Measurements from ENCODE around the gene ASIC1. TPM values are rescaled to one million over a fixed set of nuclear protein-coding genes. Genes with fewer than 3 reads are reported as not detected.

The ASIC1 gene
- total and polyA plus RNA-seq, 2 of the 4 experiments (the other 2 are of a cell fraction), result 1.6 to 9.9 TPM

GRCh38 chr12:50060120-50060468 is 2.7 kb downstream of the ASIC1 start:
- H3K4me2 ChIP-seq (ENCODE audit: low read depth, low read length), result no peak overlapping the region
- in situ Hi-C loops (cut with MboI; ENCODE audit: low sequenced_read_pairs), result no loop called here

More at GRCh38 chr12:50060120-50060468, 2.7 kb downstream of the ASIC1 start:
- BruUV-seq (replicated peaks), result no TSS peak
- no peak overlapping the region for H2BK120ac ChIP-seq (ENCODE audit: low read depth, low read length)
- dilution Hi-C loops (cut with HindIII; ENCODE audit: low sequenced_read_pairs, unreplicated experiment) (no loop called here), intact Hi-C loops (cut with micrococcal nuclease) (no loop called here)
- H4K8ac ChIP-seq (ENCODE audit: low read depth in 2 of 2, low read length in 2 of 2), result no peak overlapping the region
- no peak overlapping the region for H2AK9ac ChIP-seq (replicated peaks; ENCODE audit: low read depth, low read length, poor library complexity)
- H2BK15ac ChIP-seq (ENCODE audit: low read depth, low read length), result no peak overlapping the region
- H3K9me3 ChIP-seq (ENCODE audit: control insufficient read depth, insufficient read depth, low read length), result no peaks in the 10 kb centered on the region
- TF ChIP-seq CTCF (conservative IDR thresholded peaks at IDR 0.05; ENCODE audit: low read depth, low read length), result no peak
- TF ChIP-seq MAFK (IDR thresholded peaks at IDR 0.05; ENCODE audit: low read depth, low read length), result no peak
- TF ChIP-seq POLR2A (IDR thresholded peaks at IDR 0.05; ENCODE audit: low read depth, low read length), result no peak
- H3K14ac ChIP-seq (replicated peaks; ENCODE audit: low read depth, low read length), result no peak overlapping the region
- DNase-seq, result no peak
- H3K36me3 ChIP-seq (ENCODE audit: control insufficient read depth, insufficient read depth, low read length), result 0 out of 2 replicates have a peak, but pooled peaks cover 3% of the 10 kb centered on the region
- CTCF ChIA-PET, result no interaction called here
- H3K4me3 ChIP-seq (ENCODE audit: insufficient read depth, low read depth, low read length), result no peak overlapping the region
- no peaks in the 10 kb centered on the region for H3K9me1 ChIP-seq (ENCODE audit: insufficient read depth, low read length)
- no peak overlapping the region for H4K5ac ChIP-seq (ENCODE audit: low read depth, low read length)
- H3K27me3 ChIP-seq (ENCODE audit: control insufficient read depth, insufficient read depth, low read length), result peaks cover 12% of the 10 kb centered on the region
- H2AFZ ChIP-seq (replicated peaks; ENCODE audit: low read length, poor library complexity), result no peak overlapping the region
- H3K79me1 ChIP-seq (ENCODE audit: low read depth in 1 of 2, low read length in 2 of 2), result no peaks in the 10 kb centered on the region; a peak in 1 of 4 replicates
- peaks cover 9% of the 10 kb centered on the region for H3K4me1 ChIP-seq (ENCODE audit: control insufficient read depth, insufficient read depth, low read length)
- 80% methylated on average over 2 of the region's 4 CpGs; no CpG with 5 or more reads in 1 of the 2 experiments for WGBS, 2 experiments (ENCODE audit: extremely low coverage in 2 of 2, insufficient read length in 1 of 2)
- peaks cover 7% of the 10 kb centered on the region; the same call in 1 of the 2 replicates for H4K20me1 ChIP-seq (ENCODE audit: insufficient read depth, low read length)
- no peak overlapping the region for H3K9ac ChIP-seq (ENCODE audit: low read depth, low read length)
- H2BK5ac ChIP-seq (ENCODE audit: low read depth, low read length, poor library complexity, severe bottlenecking), result no peak overlapping the region
- no peak overlapping the region for H2AK5ac ChIP-seq (ENCODE audit: low read depth, low read length)
- no peak overlapping the region for H3K27ac ChIP-seq (ENCODE audit: insufficient read depth, low read length)
- no peak overlapping the region for H4K91ac ChIP-seq (ENCODE audit: insufficient read depth, low read depth, low read length)
- ATAC-seq (ENCODE audit: low read depth), result no peak
- H3K23ac ChIP-seq (ENCODE audit: low read depth, low read length), result no peak overlapping the region
- H3K56ac ChIP-seq (ENCODE audit: extremely low read depth, insufficient read depth, low read length), result no peak overlapping the region
- H3K18ac ChIP-seq (ENCODE audit: low read depth, low read length), result no peak overlapping the region
- POLR2A ChIA-PET (ENCODE audit: unreplicated experiment), result no interaction called here
- H2BK20ac ChIP-seq (ENCODE audit: low read depth, low read length), result no peak overlapping the region
- no peak overlapping the region for H3K4ac ChIP-seq (ENCODE audit: low read depth, low read length)

Measured in IMR-90 (cell line).